Osteoblast (primary cell): ENCODE results near the gene XRCC5. TPM values are rescaled to one million over a fixed set of nuclear protein-coding genes. Genes with fewer than 3 reads are reported as not detected.

ENCODE experiments used
- DNase-seq: peaks from one replicate; pipeline ENCODE4 v3.0.0; 2011; ENCODE audit warnings: low spot score, mixed read lengths; ENCODE audit not compliant: insufficient read length; ENCODE audit errors: missing footprints
- H2AFZ ChIP-seq: 2 replicates; pipeline ENCODE4 v1.6.0; 2011; ENCODE audit warnings: mild to moderate bottlenecking, low read length
- H3K27ac ChIP-seq: 2 replicates; pipeline ENCODE4 v1.5.1; 2011; ENCODE audit warnings: mild to moderate bottlenecking, low read depth, low read length, moderate library complexity
- H3K27me3 ChIP-seq: 2 replicates; pipeline ENCODE4 v1.6.0; 2012; ENCODE audit warnings: mild to moderate bottlenecking, control low read depth, inconsistent platforms, low read length, moderate library complexity; ENCODE audit not compliant: insufficient read depth
- H3K36me3 ChIP-seq: 2 replicates; pipeline ENCODE4 v1.5.1; 2011; ENCODE audit warnings: mild to moderate bottlenecking, low read length, control low read depth, moderate library complexity; ENCODE audit not compliant: insufficient read depth
- H3K4me1 ChIP-seq: 2 replicates; pipeline ENCODE4 v1.5.1; 2011; ENCODE audit warnings: mild to moderate bottlenecking, low read length, control low read depth, moderate library complexity; ENCODE audit not compliant: insufficient read depth
- H3K4me2 ChIP-seq: 2 replicates; pipeline ENCODE4 v1.6.0; 2011; ENCODE audit warnings: mild to moderate bottlenecking, low read length; ENCODE audit not compliant: insufficient read depth
- H3K4me3 ChIP-seq: fragments of 200-600 bp; sonication (generic); 3 replicates; pipeline ENCODE4 v1.5.1; 2012; ENCODE audit warnings: mild to moderate bottlenecking, low read length, inconsistent platforms; ENCODE audit not compliant: insufficient read depth
- H3K79me2 ChIP-seq: 2 replicates; pipeline ENCODE4 v1.6.0; 2012; ENCODE audit warnings: mild to moderate bottlenecking, low read length, control low read depth, inconsistent platforms; ENCODE audit not compliant: insufficient read depth
- H3K9me3 ChIP-seq: 2 replicates; pipeline ENCODE4 v1.5.1; 2011; ENCODE audit warnings: low read depth, low read length, control low read depth
- H4K20me1 ChIP-seq: 2 replicates; pipeline ENCODE4 v1.6.0; 2012; ENCODE audit warnings: mild to moderate bottlenecking, low read length, control low read depth; ENCODE audit not compliant: insufficient read depth
- total RNA-seq: library from RNA; depleted of rRNA; stranded (reverse); fragments of >200 nt; gene quantifications from 2 replicates; pipeline ENCODE4 v1.2.3, GENCODE V29; 2012
- TF ChIP-seq, protein P1 (sequence below): IDR thresholded peaks from 2 replicates; pipeline ENCODE4 v1.5.1; 2011; ENCODE audit warnings: mild to moderate bottlenecking, low read depth, low read length, moderate library complexity; ENCODE audit errors: extremely low read depth

The XRCC5 gene
- total RNA-seq, 1 donor: 203 TPM

- no peaks in the 10 kb centered on the region for H3K79me2 ChIP-seq
- H3K4me3 ChIP-seq: no peak overlapping the region
- no peaks in the 10 kb centered on the region for H3K27me3 ChIP-seq
- TF ChIP-seq, protein P1, sequence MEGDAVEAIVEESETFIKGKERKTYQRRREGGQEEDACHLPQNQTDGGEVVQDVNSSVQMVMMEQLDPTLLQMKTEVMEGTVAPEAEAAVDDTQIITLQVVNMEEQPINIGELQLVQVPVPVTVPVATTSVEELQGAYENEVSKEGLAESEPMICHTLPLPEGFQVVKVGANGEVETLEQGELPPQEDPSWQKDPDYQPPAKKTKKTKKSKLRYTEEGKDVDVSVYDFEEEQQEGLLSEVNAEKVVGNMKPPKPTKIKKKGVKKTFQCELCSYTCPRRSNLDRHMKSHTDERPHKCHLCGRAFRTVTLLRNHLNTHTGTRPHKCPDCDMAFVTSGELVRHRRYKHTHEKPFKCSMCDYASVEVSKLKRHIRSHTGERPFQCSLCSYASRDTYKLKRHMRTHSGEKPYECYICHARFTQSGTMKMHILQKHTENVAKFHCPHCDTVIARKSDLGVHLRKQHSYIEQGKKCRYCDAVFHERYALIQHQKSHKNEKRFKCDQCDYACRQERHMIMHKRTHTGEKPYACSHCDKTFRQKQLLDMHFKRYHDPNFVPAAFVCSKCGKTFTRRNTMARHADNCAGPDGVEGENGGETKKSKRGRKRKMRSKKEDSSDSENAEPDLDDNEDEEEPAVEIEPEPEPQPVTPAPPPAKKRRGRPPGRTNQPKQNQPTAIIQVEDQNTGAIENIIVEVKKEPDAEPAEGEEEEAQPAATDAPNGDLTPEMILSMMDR: no peak
- H3K4me2 ChIP-seq: no peak overlapping the region
- no peak for DNase-seq
- no peaks in the 10 kb centered on the region for H4K20me1 ChIP-seq
- H2AFZ ChIP-seq: no peak overlapping the region
- H3K9me3 ChIP-seq: peaks cover 3% of the 10 kb centered on the region
- no peak overlapping the region for H3K27ac ChIP-seq
- H3K36me3 ChIP-seq: no peaks in the 10 kb centered on the region
- no peaks in the 10 kb centered on the region for H3K4me1 ChIP-seq
Observed at GRCh38 chr2:216231867-216232266, 122.7 kb downstream of the XRCC5 start.

GRCh38 chr2:216232721-216233120, 123.6 kb downstream of the XRCC5 start:
- no peak overlapping the region for H3K4me2 ChIP-seq
- no peaks in the 10 kb centered on the region for H4K20me1 ChIP-seq
- H3K79me2 ChIP-seq: no peaks in the 10 kb centered on the region
- no peak overlapping the region for H2AFZ ChIP-seq
- H3K4me3 ChIP-seq: no peak overlapping the region
- no peak for DNase-seq
- H3K27ac ChIP-seq: no peak overlapping the region
- H3K9me3 ChIP-seq: peaks cover 3% of the 10 kb centered on the region
- TF ChIP-seq, protein P1: no peak
- H3K27me3 ChIP-seq: no peaks in the 10 kb centered on the region
- no peaks in the 10 kb centered on the region for H3K4me1 ChIP-seq
- no peaks in the 10 kb centered on the region for H3K36me3 ChIP-seq

- Histone ChIP-seq H3K79me2 (no peaks in the 10 kb centered on the region), H3K4me3 (no peak overlapping the region), H4K20me1 (no peaks in the 10 kb centered on the region), H3K27ac (no peak overlapping the region), H3K4me2 (no peak overlapping the region), H3K9me3 (peaks cover 3% of the 10 kb centered on the region), H2AFZ (no peak overlapping the region), H3K36me3 (no peaks in the 10 kb centered on the region), H3K4me1 (no peaks in the 10 kb centered on the region), H3K27me3 (no peaks in the 10 kb centered on the region)
- TF ChIP-seq, protein P1: no peak
- DNase-seq: no peak
Observed at GRCh38 chr2:216233281-216233995, 124.3 kb downstream of the XRCC5 start.

DNA sequence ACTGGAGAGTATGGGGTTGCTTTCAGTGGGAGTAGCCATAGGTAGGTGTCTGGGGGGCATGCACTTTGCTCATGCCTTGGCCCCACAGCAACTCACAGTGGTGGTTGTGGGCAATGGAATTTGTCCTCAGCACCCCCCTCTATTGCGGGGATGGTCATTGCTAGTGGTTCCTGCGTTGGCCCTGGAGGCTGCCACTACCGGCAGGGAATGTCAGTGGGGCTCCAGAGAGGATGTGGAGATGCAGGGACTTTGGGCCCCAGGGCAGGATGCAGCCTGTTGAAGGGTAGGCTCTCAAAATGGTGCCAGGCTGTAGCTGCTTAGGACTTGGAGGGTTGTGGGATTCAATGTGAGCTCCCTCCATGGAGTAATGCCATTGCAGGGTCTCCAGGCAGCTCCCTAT, 125.0 kb downstream of the XRCC5 start:
- Histone ChIP-seq H3K79me2 (no peaks in the 10 kb centered on the region), H3K4me2 (no peak overlapping the region), H3K4me1 (no peaks in the 10 kb centered on the region), H4K20me1 (no peaks in the 10 kb centered on the region), H2AFZ (no peak overlapping the region), H3K4me3 (no peak overlapping the region), H3K9me3 (peaks cover 3% of the 10 kb centered on the region), H3K36me3 (no peaks in the 10 kb centered on the region), H3K27ac (no peak overlapping the region), H3K27me3 (no peaks in the 10 kb centered on the region)
- no peak for DNase-seq
- TF ChIP-seq, protein P1: no peak
